K562 (cell line): Measurements from ENCODE around the gene DGCR8. TPM values are rescaled to one million over a fixed set of nuclear protein-coding genes. Genes with fewer than 3 reads are reported as not detected.
A peak's percentile ranks its signal among the peaks of the same experiment; 100 is the strongest.

Experiments used
- DMBX1 ChIP-seq: fragments of 250-450 bp; sonication (Bioruptor Pico); IDR thresholded peaks from 2 replicates; pipeline ENCODE4 v1.8.0; 2022; ENCODE audit warnings: inconsistent platforms, mild to moderate bottlenecking, moderate library complexity, borderline replicate concordance
- ILF3 ChIP-seq: fragments of 450-650 bp; IDR thresholded peaks from 2 replicates; pipeline ENCODE4 v1.6.1; 2018; ENCODE audit warnings: antibody characterized with exemption, mild to moderate bottlenecking, moderate library complexity, borderline replicate concordance
- IRF2 ChIP-seq: sonication (generic); formaldehyde crosslinking; IDR thresholded peaks from 2 replicates; pipeline ENCODE4 v1.8.1; 2022; ENCODE audit warnings: mild to moderate bottlenecking, missing genetic modification reagents
- LARP7 ChIP-seq: fragments of 450-650 bp; IDR thresholded peaks from 2 replicates; pipeline ENCODE4 v1.6.1; 2016
- MAFF ChIP-seq: IDR thresholded peaks from 2 replicates; pipeline ENCODE4 v1.6.1; 2012; ENCODE audit warnings: low read length, improper control_type of control experiment
- ZBTB17 ChIP-seq: fragments of 450-650 bp; formaldehyde crosslinking; IDR thresholded peaks from 2 replicates; pipeline ENCODE4 v1.4.0; 2020; ENCODE audit warnings: mild to moderate bottlenecking
- ZBTB49 ChIP-seq: sonication (generic); formaldehyde crosslinking; IDR thresholded peaks from 2 replicates; pipeline ENCODE4 v1.8.0; 2022; ENCODE audit warnings: missing genetic modification reagents, mild to moderate bottlenecking, borderline replicate concordance
- ZNF212 ChIP-seq: fragments of 450-650 bp; formaldehyde crosslinking; IDR thresholded peaks from 2 replicates; pipeline ENCODE4 v1.4.0; 2020; ENCODE audit warnings: mild to moderate bottlenecking
- ZNF830 ChIP-seq: fragments of 250-450 bp; sonication (Bioruptor Pico); IDR thresholded peaks from 2 replicates; pipeline ENCODE4 v1.5.0; 2021; ENCODE audit warnings: mild to moderate bottlenecking
- ZZZ3 ChIP-seq: fragments of 450-650 bp; IDR thresholded peaks from 2 replicates; pipeline ENCODE4 v1.6.1; 2016; ENCODE audit warnings: antibody characterized with exemption, mild to moderate bottlenecking, moderate library complexity
- polyA plus RNA-seq, 8 experiments: library from polyadenylated mRNA; depleted of rRNA in 4 of 8; stranded (reverse) in 5 of 8; unstranded in 3 of 8; fragments of >200 nt; fragmentation: Nextera tagmentation in 2 of 8; fragmentation: Illumina TruSeq in 1 of 8; extraction: Ambion mirVana in 2 of 8; extraction: Trizol in 1 of 8; gene quantifications; 2 replicates each; pipeline versions ENCODE4 v1.2.1 to v1.2.3, GENCODE V29; 2011 to 2014; ENCODE audit warnings: inconsistent platforms in 1 of 8, missing spikeins in 1 of 8
- total RNA-seq, 7 experiments: library from RNA; depleted of rRNA in 6 of 7; stranded (reverse); fragments of >200 nt in 6 of 7; fragmentation: Illumina TruSeq in 2 of 7; extraction: Trizol in 2 of 7; gene quantifications; 2 replicates each; pipeline versions ENCODE4 v1.2.1 to v1.2.3, GENCODE V29; 2011 to 2021; ENCODE audit warnings: low replicate concordance in 1 of 7
- TF ChIP-seq, protein P1 (sequence below): sonication (generic); formaldehyde crosslinking; IDR thresholded peaks from 2 replicates; pipeline ENCODE4 v1.8.0; 2022; ENCODE audit warnings: mild to moderate bottlenecking, missing genetic modification reagents
- TF ChIP-seq, protein P2 (sequence below): fragments of 200-600 bp; sonication (generic); IDR thresholded peaks from one replicate; pipeline ENCODE4 v1.6.1; 2012; ENCODE audit warnings: mild to moderate bottlenecking, low read depth, low read length, inconsistent platforms

DGCR8 gene
- total and polyA plus RNA-seq, 9 of the 15 experiments (the other 6 are each of a cell fraction or from before 2014, with no cell fraction given) = 5.9 to 144 (median 80.1) TPM

GRCh38 chr22:20128902-20129746 lies 49.1 kb downstream of the DGCR8 start (continued):
- TF ChIP-seq, protein P1, sequence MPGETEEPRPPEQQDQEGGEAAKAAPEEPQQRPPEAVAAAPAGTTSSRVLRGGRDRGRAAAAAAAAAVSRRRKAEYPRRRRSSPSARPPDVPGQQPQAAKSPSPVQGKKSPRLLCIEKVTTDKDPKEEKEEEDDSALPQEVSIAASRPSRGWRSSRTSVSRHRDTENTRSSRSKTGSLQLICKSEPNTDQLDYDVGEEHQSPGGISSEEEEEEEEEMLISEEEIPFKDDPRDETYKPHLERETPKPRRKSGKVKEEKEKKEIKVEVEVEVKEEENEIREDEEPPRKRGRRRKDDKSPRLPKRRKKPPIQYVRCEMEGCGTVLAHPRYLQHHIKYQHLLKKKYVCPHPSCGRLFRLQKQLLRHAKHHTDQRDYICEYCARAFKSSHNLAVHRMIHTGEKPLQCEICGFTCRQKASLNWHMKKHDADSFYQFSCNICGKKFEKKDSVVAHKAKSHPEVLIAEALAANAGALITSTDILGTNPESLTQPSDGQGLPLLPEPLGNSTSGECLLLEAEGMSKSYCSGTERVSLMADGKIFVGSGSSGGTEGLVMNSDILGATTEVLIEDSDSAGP (CRISPR knock-in tag) = no peak
- TF ChIP-seq IRF2 (CRISPR knock-in tag) (no peak), ZBTB17 (CRISPR knock-in tag) (peak; percentile 55; the same call in 1 of the 2 replicates), ZZZ3 (no peak), MAFF (no peak; the same call in none of the 2 replicates), ZNF830 (CRISPR knock-in tag) (0 out of 2 replicates have a peak, but pooled peaks have one; percentile 74), DMBX1 (CRISPR knock-in tag) (0 out of 2 replicates have a peak, but pooled peaks have one; percentile 25), ILF3 (no peak), ZBTB49 (CRISPR knock-in tag) (no peak), ZNF212 (CRISPR knock-in tag) (peak; percentile 30; the same call in 1 of the 2 replicates), LARP7 (no peak)
- TF ChIP-seq, protein P2, sequence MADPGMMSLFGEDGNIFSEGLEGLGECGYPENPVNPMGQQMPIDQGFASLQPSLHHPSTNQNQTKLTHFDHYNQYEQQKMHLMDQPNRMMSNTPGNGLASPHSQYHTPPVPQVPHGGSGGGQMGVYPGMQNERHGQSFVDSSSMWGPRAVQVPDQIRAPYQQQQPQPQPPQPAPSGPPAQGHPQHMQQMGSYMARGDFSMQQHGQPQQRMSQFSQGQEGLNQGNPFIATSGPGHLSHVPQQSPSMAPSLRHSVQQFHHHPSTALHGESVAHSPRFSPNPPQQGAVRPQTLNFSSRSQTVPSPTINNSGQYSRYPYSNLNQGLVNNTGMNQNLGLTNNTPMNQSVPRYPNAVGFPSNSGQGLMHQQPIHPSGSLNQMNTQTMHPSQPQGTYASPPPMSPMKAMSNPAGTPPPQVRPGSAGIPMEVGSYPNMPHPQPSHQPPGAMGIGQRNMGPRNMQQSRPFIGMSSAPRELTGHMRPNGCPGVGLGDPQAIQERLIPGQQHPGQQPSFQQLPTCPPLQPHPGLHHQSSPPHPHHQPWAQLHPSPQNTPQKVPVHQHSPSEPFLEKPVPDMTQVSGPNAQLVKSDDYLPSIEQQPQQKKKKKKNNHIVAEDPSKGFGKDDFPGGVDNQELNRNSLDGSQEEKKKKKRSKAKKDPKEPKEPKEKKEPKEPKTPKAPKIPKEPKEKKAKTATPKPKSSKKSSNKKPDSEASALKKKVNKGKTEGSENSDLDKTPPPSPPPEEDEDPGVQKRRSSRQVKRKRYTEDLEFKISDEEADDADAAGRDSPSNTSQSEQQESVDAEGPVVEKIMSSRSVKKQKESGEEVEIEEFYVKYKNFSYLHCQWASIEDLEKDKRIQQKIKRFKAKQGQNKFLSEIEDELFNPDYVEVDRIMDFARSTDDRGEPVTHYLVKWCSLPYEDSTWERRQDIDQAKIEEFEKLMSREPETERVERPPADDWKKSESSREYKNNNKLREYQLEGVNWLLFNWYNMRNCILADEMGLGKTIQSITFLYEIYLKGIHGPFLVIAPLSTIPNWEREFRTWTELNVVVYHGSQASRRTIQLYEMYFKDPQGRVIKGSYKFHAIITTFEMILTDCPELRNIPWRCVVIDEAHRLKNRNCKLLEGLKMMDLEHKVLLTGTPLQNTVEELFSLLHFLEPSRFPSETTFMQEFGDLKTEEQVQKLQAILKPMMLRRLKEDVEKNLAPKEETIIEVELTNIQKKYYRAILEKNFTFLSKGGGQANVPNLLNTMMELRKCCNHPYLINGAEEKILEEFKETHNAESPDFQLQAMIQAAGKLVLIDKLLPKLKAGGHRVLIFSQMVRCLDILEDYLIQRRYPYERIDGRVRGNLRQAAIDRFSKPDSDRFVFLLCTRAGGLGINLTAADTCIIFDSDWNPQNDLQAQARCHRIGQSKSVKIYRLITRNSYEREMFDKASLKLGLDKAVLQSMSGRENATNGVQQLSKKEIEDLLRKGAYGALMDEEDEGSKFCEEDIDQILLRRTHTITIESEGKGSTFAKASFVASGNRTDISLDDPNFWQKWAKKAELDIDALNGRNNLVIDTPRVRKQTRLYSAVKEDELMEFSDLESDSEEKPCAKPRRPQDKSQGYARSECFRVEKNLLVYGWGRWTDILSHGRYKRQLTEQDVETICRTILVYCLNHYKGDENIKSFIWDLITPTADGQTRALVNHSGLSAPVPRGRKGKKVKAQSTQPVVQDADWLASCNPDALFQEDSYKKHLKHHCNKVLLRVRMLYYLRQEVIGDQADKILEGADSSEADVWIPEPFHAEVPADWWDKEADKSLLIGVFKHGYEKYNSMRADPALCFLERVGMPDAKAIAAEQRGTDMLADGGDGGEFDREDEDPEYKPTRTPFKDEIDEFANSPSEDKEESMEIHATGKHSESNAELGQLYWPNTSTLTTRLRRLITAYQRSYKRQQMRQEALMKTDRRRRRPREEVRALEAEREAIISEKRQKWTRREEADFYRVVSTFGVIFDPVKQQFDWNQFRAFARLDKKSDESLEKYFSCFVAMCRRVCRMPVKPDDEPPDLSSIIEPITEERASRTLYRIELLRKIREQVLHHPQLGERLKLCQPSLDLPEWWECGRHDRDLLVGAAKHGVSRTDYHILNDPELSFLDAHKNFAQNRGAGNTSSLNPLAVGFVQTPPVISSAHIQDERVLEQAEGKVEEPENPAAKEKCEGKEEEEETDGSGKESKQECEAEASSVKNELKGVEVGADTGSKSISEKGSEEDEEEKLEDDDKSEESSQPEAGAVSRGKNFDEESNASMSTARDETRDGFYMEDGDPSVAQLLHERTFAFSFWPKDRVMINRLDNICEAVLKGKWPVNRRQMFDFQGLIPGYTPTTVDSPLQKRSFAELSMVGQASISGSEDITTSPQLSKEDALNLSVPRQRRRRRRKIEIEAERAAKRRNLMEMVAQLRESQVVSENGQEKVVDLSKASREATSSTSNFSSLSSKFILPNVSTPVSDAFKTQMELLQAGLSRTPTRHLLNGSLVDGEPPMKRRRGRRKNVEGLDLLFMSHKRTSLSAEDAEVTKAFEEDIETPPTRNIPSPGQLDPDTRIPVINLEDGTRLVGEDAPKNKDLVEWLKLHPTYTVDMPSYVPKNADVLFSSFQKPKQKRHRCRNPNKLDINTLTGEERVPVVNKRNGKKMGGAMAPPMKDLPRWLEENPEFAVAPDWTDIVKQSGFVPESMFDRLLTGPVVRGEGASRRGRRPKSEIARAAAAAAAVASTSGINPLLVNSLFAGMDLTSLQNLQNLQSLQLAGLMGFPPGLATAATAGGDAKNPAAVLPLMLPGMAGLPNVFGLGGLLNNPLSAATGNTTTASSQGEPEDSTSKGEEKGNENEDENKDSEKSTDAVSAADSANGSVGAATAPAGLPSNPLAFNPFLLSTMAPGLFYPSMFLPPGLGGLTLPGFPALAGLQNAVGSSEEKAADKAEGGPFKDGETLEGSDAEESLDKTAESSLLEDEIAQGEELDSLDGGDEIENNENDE = peak; percentile 88
